HG02798 (cell line): ENCODE results near the gene MRPS22.
"Not testable (repeated sequence)": the region's sequence is repeated elsewhere in the genome, so short reads cannot be mapped to it uniquely, and the experiment has no call there.

Experiments
- ATAC-seq: cut with Tn5 transposase; IDR thresholded peaks from one replicate; pipeline ENCODE4 v1.9.1; 2021; ENCODE audit warnings: mild to moderate bottlenecking; ENCODE audit not compliant: unreplicated experiment, poor library complexity

MRPS22 gene

GRCh38 chr3:139329364-139329850 lies 14.4 kb upstream of the MRPS22 start:
- ATAC-seq, result peak; percentile 98

DNA sequence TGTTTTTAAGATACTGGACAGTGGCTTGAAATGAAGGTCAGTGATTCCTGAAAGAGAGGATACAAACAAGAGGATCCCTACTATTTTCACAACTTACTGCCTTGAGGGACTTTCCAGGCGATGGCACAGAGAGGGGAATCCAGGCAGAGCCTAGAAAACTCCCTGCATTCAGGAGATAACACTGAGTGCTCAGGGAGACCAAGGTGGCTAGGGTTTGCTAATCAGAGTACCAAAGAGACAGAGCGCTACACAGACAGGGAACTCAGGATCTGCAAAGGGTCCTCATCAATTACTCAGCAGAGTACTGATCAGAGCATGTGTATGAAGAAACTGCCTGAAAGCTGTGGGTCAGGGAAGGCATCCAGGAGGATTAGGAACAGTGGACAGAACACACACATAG lies 11.7 kb upstream of the MRPS22 start:
- no peak for ATAC-seq

DNA sequence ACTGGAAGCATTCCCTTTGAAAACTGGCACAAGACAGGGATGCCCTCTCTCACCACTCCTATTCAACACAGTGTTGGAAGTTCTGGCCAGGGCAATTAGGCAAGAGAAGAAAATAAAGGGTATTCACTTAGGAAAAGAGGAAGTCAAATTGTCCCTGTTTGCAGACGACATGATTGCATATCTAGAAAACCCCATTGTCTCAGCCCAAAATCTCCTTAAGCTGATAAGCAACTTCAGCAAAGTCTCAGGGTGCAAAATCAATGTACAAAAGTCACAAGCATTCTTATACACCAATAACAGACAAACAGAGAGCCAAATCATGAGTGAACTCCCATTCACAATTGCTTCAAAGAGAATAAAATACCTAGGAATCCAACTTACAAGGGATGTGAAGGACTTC lies 9.1 kb upstream of the MRPS22 start:
- ATAC-seq, result not testable (repeated sequence)

- ATAC-seq, result no peak
These were observed 5.4 kb upstream of the MRPS22 start for GRCh38 chr3:139338405-139338804.

GRCh38 chr3:139339219-139339906 lies 4.5 kb upstream of the MRPS22 start:
- no peak for ATAC-seq

DNA sequence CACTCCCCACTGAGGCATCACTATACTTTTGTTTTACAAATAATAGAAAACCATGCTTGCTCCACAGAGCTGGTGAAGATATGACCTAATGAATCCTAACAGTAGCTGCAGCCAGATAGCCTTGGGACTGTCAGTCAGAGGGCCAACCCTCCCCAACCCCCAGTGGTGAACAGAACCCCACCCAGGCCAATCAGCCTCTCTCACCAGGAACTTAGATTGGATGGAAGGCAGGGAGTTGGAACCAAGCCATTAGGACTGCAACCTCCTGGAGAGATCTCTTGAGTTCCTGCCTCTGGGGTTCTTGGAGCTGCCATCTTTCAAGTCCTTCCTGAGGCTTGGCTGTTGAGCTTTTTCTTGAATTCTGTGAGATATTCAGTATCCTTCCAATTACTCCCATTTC lies 3.0 kb upstream of the MRPS22 start:
- ATAC-seq, result no peak

DNA sequence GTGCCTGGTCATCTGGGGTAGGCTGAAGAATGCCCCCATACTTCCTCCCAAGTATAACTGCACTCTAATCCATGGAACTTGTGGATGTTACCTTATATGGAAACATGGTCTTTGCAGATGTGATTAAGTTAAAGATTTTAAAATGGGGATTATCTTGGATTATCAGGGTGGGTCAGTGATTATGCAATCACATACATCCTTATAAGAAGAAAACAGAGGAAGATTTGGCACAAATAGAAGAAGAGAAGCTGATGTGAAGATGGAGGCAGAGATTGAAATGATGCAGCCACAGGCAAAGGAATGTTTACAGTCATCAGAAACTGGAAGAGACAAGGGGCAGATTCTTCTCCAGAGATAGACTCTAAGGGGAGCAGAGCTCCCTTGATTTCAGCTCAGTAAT lies 1.8 kb upstream of the MRPS22 start:
- ATAC-seq, result no peak

DNA sequence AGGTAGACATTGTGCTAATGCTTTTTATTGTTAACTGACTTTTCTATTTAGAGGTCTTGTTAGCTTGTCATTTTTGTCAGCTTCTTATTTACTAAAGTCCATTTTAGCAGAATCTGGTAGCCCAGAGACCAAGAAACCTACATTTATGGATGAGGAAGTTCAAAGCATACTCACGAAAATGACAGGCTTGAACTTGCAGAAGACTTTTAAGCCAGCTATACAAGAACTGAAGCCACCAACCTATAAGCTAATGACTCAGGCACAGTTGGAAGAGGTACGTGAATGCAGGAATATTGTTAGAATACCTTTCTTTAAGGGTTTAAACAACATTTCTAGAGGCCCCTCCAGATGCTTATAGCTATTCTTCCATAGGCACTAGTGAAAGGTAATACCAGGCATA lies 3.0 kb downstream of the MRPS22 start:
- no peak for ATAC-seq

DNA sequence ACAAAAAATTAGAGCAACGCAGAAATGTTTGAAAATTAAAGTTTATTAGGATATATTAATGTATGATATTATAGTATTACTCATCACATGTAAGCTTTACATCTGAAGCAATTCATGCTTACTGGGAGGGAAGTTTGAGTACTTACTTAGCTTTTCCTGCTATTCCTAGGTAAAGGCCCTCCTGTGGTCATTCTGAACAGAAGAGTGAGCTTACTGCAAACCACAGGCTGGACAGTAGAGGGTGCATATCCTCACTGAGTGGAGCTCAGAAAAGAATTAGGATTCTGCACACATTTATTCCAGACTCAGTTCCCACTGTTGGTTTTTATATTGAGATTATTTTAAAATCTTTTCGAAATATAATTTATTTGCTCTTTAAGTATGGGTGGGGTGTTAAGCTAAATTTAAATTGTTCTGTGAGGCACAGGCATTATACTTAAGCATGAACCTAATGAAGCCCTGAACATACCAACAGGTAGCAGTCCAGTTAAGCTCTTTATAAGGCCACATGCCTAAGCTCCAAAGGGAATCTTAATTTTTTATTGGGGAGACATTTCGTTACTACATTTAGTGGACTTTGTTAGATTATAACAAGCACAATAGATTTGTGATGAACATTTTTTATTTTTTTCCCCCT lies 10.2 kb downstream of the MRPS22 start:
- no peak for ATAC-seq

DNA sequence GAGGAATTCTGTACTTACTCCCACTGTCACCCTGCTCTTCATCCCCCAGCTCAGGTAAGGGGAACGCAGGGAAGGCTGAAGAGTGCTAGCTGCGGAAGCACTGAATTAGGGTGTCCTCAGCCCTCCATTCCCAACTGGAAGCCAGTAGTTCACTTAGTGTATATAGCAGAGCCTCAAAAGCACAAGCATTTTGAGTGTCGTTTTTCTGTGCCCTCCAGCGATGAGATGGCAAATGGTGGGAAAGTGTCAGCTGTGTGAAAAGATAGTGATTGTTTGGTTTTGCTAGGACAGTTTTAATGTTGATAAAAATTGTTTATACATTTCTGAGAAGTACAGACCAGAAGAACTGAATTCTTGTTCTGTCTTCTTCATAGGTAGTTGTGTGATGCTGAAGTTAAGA lies 10.8 kb downstream of the MRPS22 start:
- no peak for ATAC-seq

GRCh38 chr3:139355476-139355875 lies 11.7 kb downstream of the MRPS22 start:
- no peak for ATAC-seq

- no peak for ATAC-seq
These were observed 12.1 kb downstream of the MRPS22 start for GRCh38 chr3:139355891-139356290.

DNA sequence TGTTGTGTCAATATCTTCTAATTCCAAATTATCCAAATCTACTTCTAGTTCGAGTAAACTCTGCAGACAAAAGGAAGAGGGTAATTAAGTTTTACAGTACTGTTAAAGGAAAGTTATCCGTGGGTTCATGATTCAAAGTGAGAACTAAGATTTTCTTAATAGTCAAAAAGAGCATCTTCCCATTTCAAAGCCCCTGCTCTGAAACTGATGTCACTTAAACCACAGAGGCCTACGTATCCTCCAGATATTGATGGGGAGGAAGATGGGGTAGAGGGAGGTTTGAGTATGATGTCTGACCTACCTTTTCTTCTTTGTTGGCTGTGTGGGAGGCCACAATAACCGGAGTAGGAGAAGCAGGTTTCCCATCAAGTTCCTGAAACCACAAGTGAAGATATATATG lies 14.1 kb downstream of the MRPS22 start:
- peak; percentile 59 for ATAC-seq

DNA sequence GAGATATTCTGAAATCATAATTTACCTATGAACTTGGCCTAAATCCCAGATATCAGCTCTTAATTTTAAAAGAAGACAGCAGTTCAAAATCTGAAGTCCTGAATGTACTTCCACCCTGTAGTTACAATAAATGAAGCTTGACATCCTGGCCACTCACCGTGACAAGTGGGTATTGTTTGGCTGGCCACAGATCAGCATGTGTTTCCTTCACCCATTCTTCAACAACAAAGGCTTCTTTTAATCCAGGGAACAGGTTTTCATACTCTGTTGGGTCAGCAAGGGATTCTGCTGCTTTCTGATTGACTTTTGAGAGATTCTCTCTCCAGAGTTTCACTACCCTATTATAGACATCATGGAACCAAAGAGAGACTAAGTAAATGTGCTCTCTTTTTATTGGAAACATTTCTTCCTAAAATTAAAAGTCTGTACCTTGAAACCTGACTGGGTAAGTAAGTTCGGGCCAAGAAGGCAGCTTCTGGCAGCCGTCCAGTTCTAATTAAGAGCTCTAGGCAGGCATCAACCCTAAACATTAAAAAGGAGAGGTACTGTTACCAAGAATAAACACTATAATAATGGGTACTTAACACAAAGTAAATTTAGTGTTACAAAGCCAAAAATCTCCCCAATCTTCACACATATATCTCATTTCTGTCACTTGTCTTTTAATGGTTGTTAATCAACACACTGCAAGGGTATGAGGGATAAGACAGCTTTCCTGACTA lies 15.2 kb downstream of the MRPS22 start:
- no peak for ATAC-seq

DNA sequence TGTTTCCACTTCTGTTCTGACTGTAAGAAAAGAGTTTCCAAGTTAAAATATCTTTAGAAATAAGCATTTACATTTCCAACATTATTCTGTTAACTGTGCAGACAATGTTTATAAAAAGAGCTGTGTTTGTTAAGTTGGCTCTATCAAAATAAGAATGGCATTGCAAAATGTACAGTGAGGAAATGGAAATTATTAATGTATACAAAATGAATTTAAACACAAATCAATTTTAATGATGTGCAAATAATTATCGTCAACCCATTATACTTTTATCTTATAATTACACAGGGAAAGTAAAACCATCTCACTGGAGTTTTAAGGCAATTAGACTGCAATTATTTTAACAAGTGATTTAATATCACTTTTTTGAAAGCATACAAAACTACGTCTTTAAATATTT lies 17.5 kb downstream of the MRPS22 start:
- ATAC-seq, result no peak

- no peak for ATAC-seq
These were observed 20.7 kb downstream of the MRPS22 start for GRCh38 chr3:139364549-139364948.

GRCh38 chr3:139374099-139374498 lies 30.3 kb downstream of the MRPS22 start:
- ATAC-seq, result no peak

DNA sequence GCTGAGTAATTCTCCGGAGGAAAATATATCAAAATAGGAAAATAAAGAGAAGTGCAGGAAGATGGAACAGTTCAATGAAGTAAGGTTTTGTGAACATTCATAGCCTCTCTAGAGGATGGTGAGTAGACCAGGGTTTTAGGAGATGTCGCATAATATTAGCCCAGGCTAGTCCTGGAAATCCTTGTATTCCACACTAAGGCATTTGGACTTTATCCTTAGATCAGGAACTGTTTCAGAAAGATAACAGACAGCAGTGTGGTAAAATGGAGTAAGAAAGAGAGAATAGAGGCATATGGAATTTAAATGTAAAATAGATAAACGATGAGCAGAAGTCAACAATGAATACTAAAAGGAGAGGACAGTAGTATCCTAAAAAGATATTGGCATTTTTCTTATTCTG lies 33.6 kb downstream of the MRPS22 start:
- ATAC-seq, result no peak

DNA sequence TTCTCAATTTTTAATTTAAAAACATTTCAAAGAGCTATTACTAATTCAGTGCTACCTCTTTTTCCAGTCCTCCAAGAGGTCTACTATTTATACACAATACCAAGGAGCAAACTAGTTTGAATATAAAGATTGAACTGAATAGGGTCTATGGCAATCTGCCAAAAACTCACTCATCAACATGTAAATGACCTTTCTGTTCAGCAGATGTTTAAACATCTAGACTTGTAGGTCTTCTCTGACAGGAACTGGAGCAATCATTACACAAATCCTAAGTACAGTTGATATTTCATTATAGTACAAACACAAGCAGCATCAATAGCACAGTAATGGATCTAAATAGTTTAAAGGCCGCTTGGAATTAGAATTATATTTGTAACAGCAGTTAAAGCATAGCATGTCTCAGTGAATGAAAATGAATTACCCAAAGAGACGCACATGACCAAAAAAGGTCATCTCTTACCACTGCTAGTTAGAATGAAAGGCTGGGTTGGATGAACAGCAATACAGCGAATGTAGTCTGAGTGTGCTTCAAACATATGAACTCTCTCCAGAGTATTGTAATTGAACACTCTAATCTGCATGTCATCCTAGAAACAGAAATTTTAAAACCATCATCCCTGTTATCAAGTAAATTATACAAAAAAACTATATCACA lies 34.9 kb downstream of the MRPS22 start:
- no peak for ATAC-seq

GRCh38 chr3:139380575-139380974 lies 36.8 kb downstream of the MRPS22 start:
- no peak for ATAC-seq

GRCh38 chr3:139382291-139382690 lies 38.5 kb downstream of the MRPS22 start:
- ATAC-seq, result not testable (repeated sequence)
